ENCODE measurements around the gene GNL1.
A peak's percentile ranks its signal among the peaks of the same experiment; 100 is the strongest.

DNA sequence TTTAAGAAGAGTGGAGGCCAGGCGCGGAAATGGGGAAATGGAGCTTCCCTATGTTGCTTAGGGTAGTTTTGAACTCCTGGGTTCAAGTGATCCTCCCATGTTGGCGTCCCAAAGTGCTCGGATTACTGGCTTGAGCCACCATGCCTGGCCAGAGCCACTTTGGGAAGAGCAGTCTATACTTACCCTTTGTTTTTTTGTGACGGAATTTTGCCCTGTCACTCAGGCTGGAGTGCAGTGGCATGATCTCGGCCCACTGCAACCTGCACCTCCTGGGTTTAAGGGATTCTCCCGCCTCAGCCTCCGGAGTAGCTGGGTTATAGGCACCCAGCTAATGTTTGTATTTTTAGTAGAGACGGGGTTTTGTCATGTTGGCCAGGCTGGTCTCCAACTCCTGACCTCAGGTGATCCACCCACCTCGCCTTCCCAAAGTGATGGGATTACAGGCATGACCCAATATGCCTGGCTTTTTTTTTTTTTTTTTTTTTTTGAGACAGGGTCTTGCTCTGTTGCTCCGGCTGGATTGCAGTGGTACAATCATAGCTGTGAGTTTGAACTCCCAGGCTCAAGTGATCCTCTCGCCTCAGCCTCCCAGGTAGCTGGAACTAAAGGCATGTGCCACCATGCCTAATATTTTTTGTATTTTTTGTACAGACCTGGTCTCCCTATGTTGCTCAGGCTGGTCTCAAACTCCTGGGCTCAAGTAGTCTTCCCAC, 42.8 kb upstream of the GNL1 start:
- peak; percentile 18; the same call in 1 of the 2 replicates for TF ChIP-seq POLR2AphosphoS5 (IDR thresholded peaks at IDR 0.05; ENCODE audit: low read depth)
- TF ChIP-seq, protein P1, sequence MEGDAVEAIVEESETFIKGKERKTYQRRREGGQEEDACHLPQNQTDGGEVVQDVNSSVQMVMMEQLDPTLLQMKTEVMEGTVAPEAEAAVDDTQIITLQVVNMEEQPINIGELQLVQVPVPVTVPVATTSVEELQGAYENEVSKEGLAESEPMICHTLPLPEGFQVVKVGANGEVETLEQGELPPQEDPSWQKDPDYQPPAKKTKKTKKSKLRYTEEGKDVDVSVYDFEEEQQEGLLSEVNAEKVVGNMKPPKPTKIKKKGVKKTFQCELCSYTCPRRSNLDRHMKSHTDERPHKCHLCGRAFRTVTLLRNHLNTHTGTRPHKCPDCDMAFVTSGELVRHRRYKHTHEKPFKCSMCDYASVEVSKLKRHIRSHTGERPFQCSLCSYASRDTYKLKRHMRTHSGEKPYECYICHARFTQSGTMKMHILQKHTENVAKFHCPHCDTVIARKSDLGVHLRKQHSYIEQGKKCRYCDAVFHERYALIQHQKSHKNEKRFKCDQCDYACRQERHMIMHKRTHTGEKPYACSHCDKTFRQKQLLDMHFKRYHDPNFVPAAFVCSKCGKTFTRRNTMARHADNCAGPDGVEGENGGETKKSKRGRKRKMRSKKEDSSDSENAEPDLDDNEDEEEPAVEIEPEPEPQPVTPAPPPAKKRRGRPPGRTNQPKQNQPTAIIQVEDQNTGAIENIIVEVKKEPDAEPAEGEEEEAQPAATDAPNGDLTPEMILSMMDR (conservative IDR thresholded peaks at IDR 0.05; ENCODE audit: low read depth in 2 of 2): no peak
- TF ChIP-seq, protein P2, sequence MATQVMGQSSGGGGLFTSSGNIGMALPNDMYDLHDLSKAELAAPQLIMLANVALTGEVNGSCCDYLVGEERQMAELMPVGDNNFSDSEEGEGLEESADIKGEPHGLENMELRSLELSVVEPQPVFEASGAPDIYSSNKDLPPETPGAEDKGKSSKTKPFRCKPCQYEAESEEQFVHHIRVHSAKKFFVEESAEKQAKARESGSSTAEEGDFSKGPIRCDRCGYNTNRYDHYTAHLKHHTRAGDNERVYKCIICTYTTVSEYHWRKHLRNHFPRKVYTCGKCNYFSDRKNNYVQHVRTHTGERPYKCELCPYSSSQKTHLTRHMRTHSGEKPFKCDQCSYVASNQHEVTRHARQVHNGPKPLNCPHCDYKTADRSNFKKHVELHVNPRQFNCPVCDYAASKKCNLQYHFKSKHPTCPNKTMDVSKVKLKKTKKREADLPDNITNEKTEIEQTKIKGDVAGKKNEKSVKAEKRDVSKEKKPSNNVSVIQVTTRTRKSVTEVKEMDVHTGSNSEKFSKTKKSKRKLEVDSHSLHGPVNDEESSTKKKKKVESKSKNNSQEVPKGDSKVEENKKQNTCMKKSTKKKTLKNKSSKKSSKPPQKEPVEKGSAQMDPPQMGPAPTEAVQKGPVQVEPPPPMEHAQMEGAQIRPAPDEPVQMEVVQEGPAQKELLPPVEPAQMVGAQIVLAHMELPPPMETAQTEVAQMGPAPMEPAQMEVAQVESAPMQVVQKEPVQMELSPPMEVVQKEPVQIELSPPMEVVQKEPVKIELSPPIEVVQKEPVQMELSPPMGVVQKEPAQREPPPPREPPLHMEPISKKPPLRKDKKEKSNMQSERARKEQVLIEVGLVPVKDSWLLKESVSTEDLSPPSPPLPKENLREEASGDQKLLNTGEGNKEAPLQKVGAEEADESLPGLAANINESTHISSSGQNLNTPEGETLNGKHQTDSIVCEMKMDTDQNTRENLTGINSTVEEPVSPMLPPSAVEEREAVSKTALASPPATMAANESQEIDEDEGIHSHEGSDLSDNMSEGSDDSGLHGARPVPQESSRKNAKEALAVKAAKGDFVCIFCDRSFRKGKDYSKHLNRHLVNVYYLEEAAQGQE (IDR thresholded peaks at IDR 0.05; ENCODE audit: unreplicated experiment): no peak
- no peak for TF ChIP-seq EZH2 (IDR thresholded peaks at IDR 0.05; ENCODE audit: low read depth, unreplicated experiment)
- TF ChIP-seq, protein P3, sequence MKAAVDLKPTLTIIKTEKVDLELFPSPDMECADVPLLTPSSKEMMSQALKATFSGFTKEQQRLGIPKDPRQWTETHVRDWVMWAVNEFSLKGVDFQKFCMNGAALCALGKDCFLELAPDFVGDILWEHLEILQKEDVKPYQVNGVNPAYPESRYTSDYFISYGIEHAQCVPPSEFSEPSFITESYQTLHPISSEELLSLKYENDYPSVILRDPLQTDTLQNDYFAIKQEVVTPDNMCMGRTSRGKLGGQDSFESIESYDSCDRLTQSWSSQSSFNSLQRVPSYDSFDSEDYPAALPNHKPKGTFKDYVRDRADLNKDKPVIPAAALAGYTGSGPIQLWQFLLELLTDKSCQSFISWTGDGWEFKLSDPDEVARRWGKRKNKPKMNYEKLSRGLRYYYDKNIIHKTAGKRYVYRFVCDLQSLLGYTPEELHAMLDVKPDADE (IDR thresholded peaks at IDR 0.05): no peak
